ENCODE measurements around the gene SLC35A4. TPM values are rescaled to one million over a fixed set of nuclear protein-coding genes. Genes with fewer than 3 reads are reported as not detected.

SLC35A4 gene
- total RNA-seq, 4 donors from 2014 or later: 24.5 to 52.0 (median 32.7) TPM

DNA sequence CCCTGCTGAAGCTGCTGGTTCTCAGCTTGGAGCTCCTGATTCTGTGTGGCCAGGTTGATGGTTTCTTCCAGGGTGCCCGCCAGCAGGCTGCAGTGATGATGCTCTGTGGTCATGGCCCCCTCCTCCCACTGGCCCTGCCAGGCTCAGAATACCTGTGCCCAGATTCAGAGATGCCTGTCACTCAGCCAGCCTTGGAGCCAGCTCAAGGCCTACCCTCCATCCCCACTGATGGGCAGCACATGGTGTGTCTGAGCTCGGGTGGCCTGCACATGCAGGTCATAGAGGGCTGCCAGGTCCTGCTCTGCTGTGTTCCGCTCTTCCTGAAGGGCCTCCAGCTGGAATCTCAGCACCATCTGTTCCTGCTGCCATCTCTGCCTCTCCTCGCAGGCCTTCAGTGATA lies 5.4 kb downstream of the SLC35A4 start:
- Histone ChIP-seq H3K9me3 (no peaks in the 10 kb centered on the region), H3K4me3 (no peak overlapping the region), H3K27me3 (no peaks in the 10 kb centered on the region), H3K27ac (peak overlapping the region in 3 of 4 donors; percentile 52 to 64 (median 60)), H3K36me3 (peaks cover 0 to 49% of the 10 kb centered on the region in 2 donors), H3K4me1 (peaks cover 0 to 64% (median 27%) of the 10 kb centered on the region in 3 donors)
- TF ChIP-seq EP300 (IDR thresholded peaks at IDR 0.05): no peak
- TF ChIP-seq POLR2AphosphoS5 (IDR thresholded peaks at IDR 0.05): no peak
- ATAC-seq: no peak
- 92 to 100% methylated on average over 1 to 2 of the region's 4 CpGs for WGBS, 2 donors (ENCODE audit: low coverage in 1 of 2)

DNA sequence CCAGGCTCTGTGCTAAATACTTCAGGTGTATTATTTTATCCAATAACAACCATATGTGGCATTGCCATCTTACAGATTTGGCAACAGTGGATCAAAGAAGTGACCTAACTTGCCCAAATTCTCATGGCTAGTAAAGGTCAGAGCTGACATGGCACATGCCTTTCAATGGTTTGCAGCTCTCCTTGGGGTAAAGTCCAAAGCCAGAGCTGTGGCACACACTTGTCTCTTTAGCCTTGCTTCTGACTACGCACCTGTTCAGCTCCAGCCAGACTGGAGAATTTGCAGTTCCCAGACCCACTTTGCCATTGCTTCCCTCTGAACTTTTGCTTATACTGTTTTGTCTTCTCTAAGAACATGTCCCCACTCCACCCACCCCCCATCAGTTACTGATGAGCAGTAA lies 5.9 kb downstream of the SLC35A4 start:
- Histone ChIP-seq H3K9me3 (no peaks in the 10 kb centered on the region), H3K4me3 (no peak overlapping the region), H3K36me3 (peaks cover 0 to 49% of the 10 kb centered on the region in 2 donors), H3K27me3 (no peaks in the 10 kb centered on the region), H3K4me1 (peaks cover 0 to 60% (median 24%) of the 10 kb centered on the region in 3 donors), H3K27ac (peak overlapping the region in 3 of 4 donors; percentile 52 to 64 (median 60))
- WGBS, 2 donors (ENCODE audit: low coverage in 1 of 2): 100% methylated on average over 1 of the region's 1 CpG
- ATAC-seq: no peak
- no peak for TF ChIP-seq POLR2A (IDR thresholded peaks at IDR 0.05)
- TF ChIP-seq POLR2AphosphoS5 (IDR thresholded peaks at IDR 0.05): no peak
- TF ChIP-seq, protein P1, sequence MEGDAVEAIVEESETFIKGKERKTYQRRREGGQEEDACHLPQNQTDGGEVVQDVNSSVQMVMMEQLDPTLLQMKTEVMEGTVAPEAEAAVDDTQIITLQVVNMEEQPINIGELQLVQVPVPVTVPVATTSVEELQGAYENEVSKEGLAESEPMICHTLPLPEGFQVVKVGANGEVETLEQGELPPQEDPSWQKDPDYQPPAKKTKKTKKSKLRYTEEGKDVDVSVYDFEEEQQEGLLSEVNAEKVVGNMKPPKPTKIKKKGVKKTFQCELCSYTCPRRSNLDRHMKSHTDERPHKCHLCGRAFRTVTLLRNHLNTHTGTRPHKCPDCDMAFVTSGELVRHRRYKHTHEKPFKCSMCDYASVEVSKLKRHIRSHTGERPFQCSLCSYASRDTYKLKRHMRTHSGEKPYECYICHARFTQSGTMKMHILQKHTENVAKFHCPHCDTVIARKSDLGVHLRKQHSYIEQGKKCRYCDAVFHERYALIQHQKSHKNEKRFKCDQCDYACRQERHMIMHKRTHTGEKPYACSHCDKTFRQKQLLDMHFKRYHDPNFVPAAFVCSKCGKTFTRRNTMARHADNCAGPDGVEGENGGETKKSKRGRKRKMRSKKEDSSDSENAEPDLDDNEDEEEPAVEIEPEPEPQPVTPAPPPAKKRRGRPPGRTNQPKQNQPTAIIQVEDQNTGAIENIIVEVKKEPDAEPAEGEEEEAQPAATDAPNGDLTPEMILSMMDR (IDR thresholded peaks at IDR 0.05): no peak

DNA sequence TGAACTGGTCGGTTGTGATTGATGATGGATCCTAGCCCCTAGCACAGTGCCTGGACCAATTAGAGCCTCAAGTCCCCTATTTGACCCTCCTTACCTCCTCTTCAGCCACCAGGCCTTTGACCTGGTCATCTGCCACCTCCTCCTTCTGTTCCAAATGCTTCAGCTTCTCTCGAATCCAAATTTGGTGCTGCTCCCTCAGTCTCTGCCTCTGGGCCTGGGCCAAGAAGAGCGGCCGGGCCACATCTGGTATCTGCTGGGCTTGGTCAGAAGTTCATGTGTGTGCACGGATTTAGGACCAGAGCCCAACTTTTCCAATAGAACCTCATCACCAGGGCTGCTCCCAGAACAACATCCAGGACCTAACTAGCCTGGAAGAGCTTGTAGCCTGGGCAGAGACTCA lies 6.5 kb downstream of the SLC35A4 start:
- TF ChIP-seq EP300 (IDR thresholded peaks at IDR 0.05): no peak
- no peak for TF ChIP-seq POLR2AphosphoS5 (IDR thresholded peaks at IDR 0.05)
- TF ChIP-seq POLR2A (IDR thresholded peaks at IDR 0.05): no peak
- TF ChIP-seq, protein P1 (IDR thresholded peaks at IDR 0.05): no peak
- WGBS, 2 donors (ENCODE audit: low coverage in 1 of 2): 60% methylated on average over 1 of the region's 5 CpGs; no CpG with 5 or more reads in 1 of the 2 donors
- H3K9me3 ChIP-seq: no peaks in the 10 kb centered on the region
- H3K4me1 ChIP-seq: peaks cover 0 to 54% (median 17%) of the 10 kb centered on the region in 3 donors
- H3K36me3 ChIP-seq: peaks cover 0 to 46% of the 10 kb centered on the region in 2 donors
- no peaks in the 10 kb centered on the region for H3K27me3 ChIP-seq
- H3K27ac ChIP-seq: peak overlapping the region in 3 of 4 donors; percentile 52 to 64 (median 60)
- peak; percentile 36 for ATAC-seq
- no peak overlapping the region for H3K4me3 ChIP-seq

DNA sequence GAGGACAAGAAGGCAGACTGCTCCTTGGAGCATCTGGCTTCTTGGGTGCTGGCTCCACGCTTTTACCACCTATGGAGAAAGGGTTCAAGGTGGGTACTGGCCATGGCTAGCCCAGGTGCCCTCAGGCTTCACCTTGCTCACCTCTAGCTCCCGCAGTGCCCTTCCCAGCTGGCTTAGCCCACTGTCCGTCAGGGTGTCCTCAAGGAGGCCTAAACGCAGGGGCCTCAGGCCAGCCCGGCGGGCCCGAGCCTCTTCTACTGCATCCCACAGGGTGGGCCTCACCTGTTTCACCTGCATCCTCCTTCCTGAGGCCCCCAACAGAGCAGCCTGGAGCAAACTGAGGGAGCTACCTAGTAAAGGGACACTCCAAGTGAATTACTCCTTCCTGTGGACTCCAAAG lies 9.1 kb downstream of the SLC35A4 start:
- Histone ChIP-seq H3K27me3 (no peaks in the 10 kb centered on the region), H3K4me3 (no peak overlapping the region), H3K36me3 (peaks cover 0 to 20% of the 10 kb centered on the region in 2 donors), H3K27ac (no peak overlapping the region), H3K9me3 (no peaks in the 10 kb centered on the region), H3K4me1 (peaks cover 0 to 28% (median 6%) of the 10 kb centered on the region in 3 donors)
- TF ChIP-seq POLR2A (IDR thresholded peaks at IDR 0.05): no peak
- TF ChIP-seq POLR2AphosphoS5 (IDR thresholded peaks at IDR 0.05): no peak
- TF ChIP-seq, protein P1 (IDR thresholded peaks at IDR 0.05): no peak
- no peak for TF ChIP-seq EP300 (IDR thresholded peaks at IDR 0.05)
- ATAC-seq: no peak
- no CpG with 5 or more reads among the region's 7 CpGs for WGBS, 2 donors (ENCODE audit: low coverage in 1 of 2)

DNA sequence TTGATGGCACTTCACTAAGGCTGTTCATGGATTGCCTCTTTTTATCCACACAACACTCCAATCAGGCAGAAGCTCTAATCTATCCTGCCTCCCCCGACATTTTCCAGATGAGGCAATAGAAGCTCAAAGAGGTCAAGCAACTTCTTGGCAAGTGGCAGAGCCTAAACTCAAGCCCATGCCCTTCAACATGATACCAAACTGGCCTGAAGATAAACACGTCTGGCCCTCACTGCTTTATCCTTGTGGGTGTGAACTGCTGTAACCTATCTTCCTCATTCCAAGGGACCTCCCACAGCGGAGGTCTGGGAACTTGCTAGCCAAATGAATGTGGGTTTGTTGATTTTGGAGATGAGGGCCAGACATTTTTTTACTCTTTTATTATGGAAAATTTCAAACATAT lies 9.5 kb downstream of the SLC35A4 start:
- H3K4me3 ChIP-seq: no peak overlapping the region
- TF ChIP-seq POLR2A (IDR thresholded peaks at IDR 0.05): no peak
- TF ChIP-seq, protein P1 (IDR thresholded peaks at IDR 0.05): no peak
- no peak for TF ChIP-seq POLR2AphosphoS5 (IDR thresholded peaks at IDR 0.05)
- no peak for TF ChIP-seq EP300 (IDR thresholded peaks at IDR 0.05)
- no peak for ATAC-seq
- 24 to 27% methylated on average over 3 of the region's 3 CpGs for WGBS, 2 donors (ENCODE audit: low coverage in 1 of 2)
- H3K9me3 ChIP-seq: no peaks in the 10 kb centered on the region
- peaks cover 0 to 25% (median 6%) of the 10 kb centered on the region in 3 donors for H3K4me1 ChIP-seq
- H3K27me3 ChIP-seq: no peaks in the 10 kb centered on the region
- H3K27ac ChIP-seq: no peak overlapping the region
- peaks cover 0 to 16% of the 10 kb centered on the region in 2 donors for H3K36me3 ChIP-seq
